T47D (cell line): Measurements from ENCODE around the gene PEA15.

Experiments used
- DNase-seq, 2 experiments: peaks; one replicate each; pipeline versions ENCODE4 v3.0.0 to v3.0.0-alpha.2; 2011 to 2012; ENCODE audit warnings: low read depth in 1 of 2, low spot score in 1 of 2
- JUND ChIP-seq: IDR thresholded peaks from 2 replicates; pipeline ENCODE4 v1.6.1; 2012; ENCODE audit warnings: low read depth
- in situ Hi-C: cut with HindIII; loops from 2 replicates; pipeline ENCODE4 v1.10.0; 2016; ENCODE audit warnings: low sequenced_read_pairs, low pct_unique_long_range_greater_than_20kb

The PEA15 gene

DNA sequence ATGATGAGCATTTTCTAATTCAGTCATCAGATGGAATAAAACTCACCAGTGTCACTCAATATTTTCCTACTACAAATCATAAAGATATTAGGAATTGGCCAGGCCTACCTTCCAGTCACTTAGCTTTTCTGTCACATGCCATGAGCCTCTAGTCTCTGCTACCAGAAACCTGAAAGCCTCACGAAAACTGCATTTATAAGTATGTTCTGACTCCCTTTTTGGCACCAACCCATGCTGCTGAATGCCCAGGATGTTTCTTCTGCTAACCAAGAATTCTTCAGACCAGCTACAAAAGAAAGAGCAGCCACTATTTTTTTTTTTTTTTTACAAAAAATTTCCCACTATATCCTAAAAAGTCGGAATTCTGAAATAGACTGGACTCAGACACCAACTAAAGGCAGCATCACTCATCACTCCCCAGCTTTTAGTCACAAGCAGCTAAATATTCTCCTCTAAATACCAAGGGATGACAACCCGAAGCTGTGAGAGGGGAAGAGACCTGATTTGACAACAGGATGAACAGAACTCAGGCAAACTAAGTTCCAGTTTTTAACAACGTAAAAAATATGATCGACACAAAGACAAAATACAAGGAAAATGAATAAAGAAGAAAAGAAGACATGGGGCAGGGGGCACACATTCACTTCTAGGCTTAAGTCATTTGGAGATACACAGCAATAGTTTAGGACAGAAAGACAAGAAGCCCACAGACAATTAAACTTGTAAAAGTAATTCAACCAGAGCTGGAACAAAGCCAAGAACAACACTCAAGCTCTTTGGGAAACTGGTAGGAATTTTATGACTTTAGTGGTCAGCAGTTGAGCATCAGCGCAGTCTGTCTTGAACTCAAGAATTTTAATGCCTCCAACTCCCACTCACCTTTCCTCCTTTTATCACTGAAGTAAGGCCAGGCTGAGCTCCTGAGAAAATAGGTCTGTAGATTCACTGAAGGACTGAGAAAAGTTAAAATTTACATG lies 55.5 kb downstream of the PEA15 start:
- in situ Hi-C loops, result no loop called here
- TF ChIP-seq JUND, result no peak
- peak in 1 of 2 experiments; percentile 25 for DNase-seq

DNA sequence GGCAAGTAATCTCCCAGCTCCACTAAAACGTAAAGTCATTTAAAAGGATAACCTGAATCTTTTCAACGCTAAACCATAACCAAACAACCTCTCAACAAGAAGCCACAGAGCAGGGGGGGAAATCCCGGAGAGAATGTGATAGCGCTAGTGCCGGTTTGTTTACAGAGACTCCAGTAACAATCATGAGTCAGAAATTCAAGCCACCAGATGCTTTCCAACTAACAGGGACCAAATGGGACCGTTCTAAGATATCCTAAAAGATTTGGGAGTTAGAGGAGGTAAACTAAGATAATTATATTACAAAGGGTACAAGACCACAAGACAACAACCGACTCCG lies 56.3 kb downstream of the PEA15 start:
- in situ Hi-C loops, result no loop called here
- peak in 1 of 2 experiments; percentile 48 for DNase-seq
- no peak for TF ChIP-seq JUND

DNA sequence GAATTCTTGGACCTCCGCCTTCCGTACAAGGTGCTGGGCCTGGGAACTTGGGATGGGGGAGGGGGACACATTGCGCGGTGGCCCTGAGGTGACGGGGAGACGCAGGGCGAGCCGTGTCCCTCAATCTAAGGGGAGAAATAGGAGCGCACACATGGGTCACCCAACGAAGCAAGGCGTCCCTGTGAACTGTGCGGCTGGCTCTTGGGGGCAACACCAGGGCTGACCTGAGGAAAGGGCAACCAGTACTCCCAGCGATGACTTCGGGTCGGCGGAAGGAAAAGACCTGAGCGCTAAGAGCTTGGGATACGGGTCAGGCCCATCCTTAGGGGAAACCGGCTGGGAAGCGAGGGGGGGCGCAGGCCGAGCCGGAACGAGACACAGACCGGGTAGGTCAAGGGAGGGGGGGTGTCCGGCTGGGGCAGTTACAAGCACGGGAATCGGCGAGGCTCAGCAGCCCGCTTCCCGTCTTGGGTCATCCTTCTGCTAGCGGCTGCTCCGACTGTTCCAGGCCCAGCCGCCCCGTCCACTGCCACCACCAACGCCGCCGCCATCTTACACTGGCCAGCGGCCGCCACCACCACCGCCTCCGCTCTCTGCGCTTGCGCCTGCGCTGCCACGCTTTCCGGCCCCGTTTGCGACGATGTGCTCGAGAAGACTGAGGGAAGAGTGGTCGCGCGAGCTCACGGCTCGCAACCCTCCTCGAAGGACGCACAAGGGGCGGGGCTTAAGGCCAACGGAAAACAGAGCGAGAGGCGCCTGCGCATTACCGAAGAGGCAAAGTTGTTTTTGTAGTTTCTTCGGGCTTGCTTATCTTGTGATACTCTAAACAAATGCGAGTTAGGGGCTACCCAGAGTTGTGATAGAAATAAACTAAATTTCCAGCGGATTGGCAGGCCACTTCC lies 57.0 kb downstream of the PEA15 start, which contains the start of gene DCAF8:
DCAF8 (minus strand) TSS at position 657 of the 902 bp plus-strand sequence. CDS start 18,541 bp downstream, outside the sequence.
- peak; percentile 93 to 98 for DNase-seq
- in situ Hi-C loops, result no loop called here
- no peak for TF ChIP-seq JUND

DNA sequence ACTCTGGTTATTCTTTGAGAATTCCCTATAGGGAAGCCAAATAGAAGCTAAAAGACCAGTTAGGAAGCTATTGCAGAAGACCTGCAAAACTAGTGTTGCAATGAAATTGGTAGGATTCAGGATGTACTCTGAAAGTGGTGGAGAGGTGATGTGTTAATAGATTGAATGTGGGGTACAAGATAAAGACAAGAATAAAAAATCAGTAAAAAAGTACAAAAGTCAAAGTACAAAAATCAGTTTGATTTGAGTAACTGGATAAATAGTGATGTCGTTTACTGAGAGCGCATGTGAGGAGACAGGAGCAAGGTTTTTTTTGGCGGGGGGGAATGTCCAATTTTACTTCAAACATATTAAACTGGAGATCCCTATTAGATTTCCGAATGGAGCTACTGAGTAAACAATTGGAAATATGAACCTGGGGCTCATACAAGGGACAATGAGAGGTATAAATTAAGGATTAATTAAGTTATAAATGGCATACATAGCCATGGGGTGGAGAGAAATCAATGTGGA lies 59.7 kb downstream of the PEA15 start:
- in situ Hi-C loops, result no loop called here
- no peak for DNase-seq
- TF ChIP-seq JUND, result no peak
